Keratinocyte (primary cell): Measurements from ENCODE around the gene NMRAL1. TPM values are rescaled to one million over a fixed set of nuclear protein-coding genes. Genes with fewer than 3 reads are reported as not detected.

ENCODE experiments used
- DNase-seq: peaks from one replicate; pipeline ENCODE4 v3.0.0-alpha.2; 2011; ENCODE audit warnings: low read depth, missing footprints, low spot score
- FAIRE-seq: peaks from 2 replicates; lab custom pipeline; 2011; peaks lifted over from hg19 to GRCh38; lab: Jason Lieb, UNC
- H2AFZ ChIP-seq: 2 replicates; pipeline ENCODE4 v1.6.0; 2012; ENCODE audit warnings: low read length, control low read depth, inconsistent platforms; ENCODE audit not compliant: control insufficient read depth
- H3K27ac ChIP-seq: 2 replicates; pipeline ENCODE4 v1.5.1; 2011; ENCODE audit warnings: low read length; ENCODE audit not compliant: control insufficient read depth, insufficient read depth
- H3K27me3 ChIP-seq: 3 replicates; pipeline ENCODE4 v1.6.0; 2011; ENCODE audit warnings: low read length; ENCODE audit not compliant: control insufficient read depth, insufficient read depth; ENCODE audit errors: extremely low read depth
- H3K36me3 ChIP-seq, 2 experiments: 2 replicates in 1 of 2; 3 replicates in 1 of 2; pipeline ENCODE4 v1.5.1; 2011; ENCODE audit warnings: low read length in 2 of 2, mild to moderate bottlenecking in 1 of 2; ENCODE audit not compliant: control insufficient read depth in 2 of 2, insufficient read depth in 2 of 2; ENCODE audit errors: extremely low read depth in 1 of 2
- H3K4me1 ChIP-seq: 3 replicates; pipeline ENCODE4 v1.5.1; 2011; ENCODE audit warnings: low read length; ENCODE audit not compliant: control insufficient read depth, insufficient read depth; ENCODE audit errors: extremely low read depth
- H3K4me2 ChIP-seq: 3 replicates; pipeline ENCODE4 v1.6.0; 2011; ENCODE audit warnings: low read depth, low read length; ENCODE audit not compliant: control insufficient read depth, insufficient read depth; ENCODE audit errors: extremely low read depth
- H3K4me3 ChIP-seq, 3 experiments: fragments of 200-600 bp in 1 of 3; sonication (generic) in 1 of 3; 2 replicates in 2 of 3; 3 replicates in 1 of 3; pipeline ENCODE4 v1.5.1; 2011 to 2016; ENCODE audit warnings: low read length in 3 of 3, mild to moderate bottlenecking in 3 of 3, control low read depth in 2 of 3, inconsistent platforms in 1 of 3, low read depth in 1 of 3, mixed read lengths in 1 of 3, mixed run types in 1 of 3, moderate library complexity in 1 of 3; ENCODE audit not compliant: control insufficient read depth in 2 of 3, insufficient read depth in 2 of 3; ENCODE audit errors: extremely low read depth in 1 of 3
- H3K79me2 ChIP-seq: 2 replicates; pipeline ENCODE4 v1.6.0; 2012; ENCODE audit warnings: low read length; ENCODE audit not compliant: control insufficient read depth, insufficient read depth
- H3K9ac ChIP-seq: 3 replicates; pipeline ENCODE4 v1.6.0; 2011; ENCODE audit warnings: low read length; ENCODE audit not compliant: control insufficient read depth, insufficient read depth; ENCODE audit errors: extremely low read depth
- H3K9me1 ChIP-seq: 3 replicates; pipeline ENCODE4 v1.6.0; 2011; ENCODE audit warnings: low read length; ENCODE audit not compliant: control insufficient read depth, insufficient read depth; ENCODE audit errors: extremely low read depth
- H3K9me3 ChIP-seq: 2 replicates; pipeline ENCODE4 v1.5.1; 2012; ENCODE audit warnings: low read depth, low read length; ENCODE audit not compliant: control insufficient read depth
- H4K20me1 ChIP-seq: 3 replicates; pipeline ENCODE4 v1.6.0; 2011; ENCODE audit warnings: low read length; ENCODE audit not compliant: control insufficient read depth, insufficient read depth; ENCODE audit errors: extremely low read depth
- CTCF ChIP-seq, 3 experiments: IDR thresholded peaks in 1 of 3; conservative IDR thresholded peaks in 1 of 3; optimal IDR thresholded peaks in 1 of 3; 2 replicates in 2 of 3; 3 replicates in 1 of 3; pipeline versions ENCODE3 to v1.5.1; 2011; ENCODE audit warnings: low read length in 3 of 3, mild to moderate bottlenecking in 3 of 3, moderate library complexity in 2 of 3, control low read depth in 1 of 3, inconsistent platforms in 1 of 3; ENCODE audit not compliant: insufficient read depth in 2 of 3; ENCODE audit errors: extremely low read depth in 1 of 3
- EZH2 ChIP-seq: IDR thresholded peaks from one replicate; pipeline ENCODE4 v1.6.1; 2012; ENCODE audit warnings: inconsistent platforms, mild to moderate bottlenecking, low read length, moderate library complexity
- dilution Hi-C: fragments of 300-500 bp; cut with MboI; formaldehyde crosslinking; loops from one replicate; pipeline ENCODE4 v1.7.0; 2020; ENCODE audit warnings: low sequenced_read_pairs; ENCODE audit not compliant: extremely low pct_ligation_motif_present
- polyA plus RNA-seq, 5 experiments: library from polyadenylated mRNA; depleted of rRNA in 3 of 5; stranded (reverse) in 3 of 5; stranded (forward) in 1 of 5; unstranded in 1 of 5; fragments of >200 nt; gene quantifications; 1 replicate in 1 of 5; 2 replicates in 3 of 5; 3 replicates in 1 of 5; pipeline versions ENCODE4 v1.2.1 to v1.2.3, GENCODE V29; 2011 to 2012; ENCODE audit warnings: missing spikeins in 2 of 5, low read depth in 1 of 5, low replicate concordance in 1 of 5

NMRAL1 gene
- polyA plus RNA-seq, 1 donor (not counting 4 experiments of a cell fraction or from before 2014, with no cell fraction given) = 39.5 TPM

GRCh38 chr16:4486126-4486893 is 11.9 kb upstream of the NMRAL1 start:
- Histone ChIP-seq H2AFZ (no peak overlapping the region), H3K27ac (no peak overlapping the region), H3K4me2 (no peak overlapping the region), H3K36me3 (peaks cover 9 to 31% of the 10 kb centered on the region in 2 experiments), H3K4me1 (peaks cover 41% of the 10 kb centered on the region), H3K9ac (no peak overlapping the region), H3K27me3 (no peaks in the 10 kb centered on the region), H3K9me3 (no peaks in the 10 kb centered on the region), H3K9me1 (peaks cover 2% of the 10 kb centered on the region), H3K4me3 (no peak overlapping the region), H3K79me2 (peaks cover 73% of the 10 kb centered on the region), H4K20me1 (no peaks in the 10 kb centered on the region)
- TF ChIP-seq CTCF (optimal IDR thresholded peaks at IDR 0.05 in 1 of 3, IDR thresholded peaks at IDR 0.05 in 1 of 3, conservative IDR thresholded peaks at IDR 0.05 in 1 of 3; ENCODE audit: extremely low read depth in 1 of 3, insufficient read depth in 2 of 3, low read length in 3 of 3) (no peak), EZH2 (no peak)
- FAIRE-seq = no peak
- dilution Hi-C loops = no loop called here
- DNase-seq = no peak

- peaks cover 90% of the 10 kb centered on the region for H3K79me2 ChIP-seq
- FAIRE-seq (no peak), DNase-seq (no peak)
- TF ChIP-seq CTCF (optimal IDR thresholded peaks at IDR 0.05 in 1 of 3, IDR thresholded peaks at IDR 0.05 in 1 of 3, conservative IDR thresholded peaks at IDR 0.05 in 1 of 3; ENCODE audit: extremely low read depth in 1 of 3, insufficient read depth in 2 of 3, low read length in 3 of 3) = no peak
- TF ChIP-seq EZH2 = no peak
- no peaks in the 10 kb centered on the region for H3K9me1 ChIP-seq
- peaks cover 8 to 20% of the 10 kb centered on the region in 2 experiments for H3K36me3 ChIP-seq
- no peak overlapping the region for H2AFZ ChIP-seq
- H3K9ac ChIP-seq = no peak overlapping the region
- dilution Hi-C loops = no loop called here
- peaks cover 35% of the 10 kb centered on the region for H3K4me1 ChIP-seq
- no peaks in the 10 kb centered on the region for H3K9me3 ChIP-seq
- no peak overlapping the region for H3K27ac ChIP-seq
- H4K20me1 ChIP-seq = no peaks in the 10 kb centered on the region
- no peak overlapping the region for H3K4me2 ChIP-seq
- H3K27me3 ChIP-seq = no peaks in the 10 kb centered on the region
- no peak overlapping the region for H3K4me3 ChIP-seq
These were observed 7.5 kb upstream of the NMRAL1 start for GRCh38 chr16:4481963-4482362.
